ENCODE data around the gene MCMBP.

- TF ChIP-seq EZH2 (IDR thresholded peaks at IDR 0.05; ENCODE audit: borderline replicate concordance, low read length), result no peak
- no peak for TF ChIP-seq CTCF (IDR thresholded peaks at IDR 0.05; ENCODE audit: low read length)
Observed at GRCh38 chr10:119815671-119816070, 57.0 kb downstream of the MCMBP start.

All from OCI-LY1 (cell line).